GM12892 (cell line): ENCODE measurements around the gene F2RL1.
"Not testable (repeated sequence)": the region's sequence is repeated elsewhere in the genome, so short reads cannot be mapped to it uniquely, and the experiment has no call there.

Experiments
- DNase-seq: peaks from one replicate; pipeline ENCODE4 v3.0.0; 2011; ENCODE audit not compliant: insufficient read length
- FAIRE-seq: peaks from 2 replicates; lab custom pipeline; 2011; peaks lifted over from hg19 to GRCh38; lab: Jason Lieb, UNC
- POLR2A ChIP-seq: IDR thresholded peaks from 2 replicates; pipeline ENCODE4 v1.6.1; 2011; ENCODE audit warnings: low read depth, low read length, control low read depth
- POLR2AphosphoS5 ChIP-seq: IDR thresholded peaks from 2 replicates; pipeline ENCODE4 v1.6.1; 2011; ENCODE audit warnings: low read depth, low read length, control low read depth
- TAF1 ChIP-seq: IDR thresholded peaks from 2 replicates; pipeline ENCODE4 v1.6.1; 2011; ENCODE audit warnings: low read depth, mild to moderate bottlenecking, control low read depth, low read length, borderline replicate concordance

Gene F2RL1

DNA sequence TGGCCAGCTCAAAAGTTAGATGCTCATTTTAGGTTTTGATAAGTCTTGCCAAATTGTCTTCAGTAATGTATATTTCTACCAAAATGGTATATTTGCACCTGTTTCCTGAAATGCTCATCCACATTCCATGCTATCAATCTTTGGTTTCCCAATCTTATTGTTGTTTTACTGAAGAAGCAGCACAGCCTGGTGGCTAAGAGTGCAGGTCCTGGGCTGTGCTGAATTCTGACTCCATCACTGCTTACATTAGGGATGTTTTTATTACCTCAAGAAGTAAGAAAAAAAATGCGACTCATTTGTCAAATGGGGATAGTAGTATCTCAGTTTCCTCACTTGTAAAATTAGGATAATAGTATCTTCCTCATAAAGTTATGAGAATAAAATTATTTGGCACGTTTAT is 17.4 kb downstream of the F2RL1 start:
- DNase-seq = no peak
- no peak for FAIRE-seq
- TF ChIP-seq TAF1 (no peak), POLR2A (no peak), POLR2AphosphoS5 (no peak)

DNA sequence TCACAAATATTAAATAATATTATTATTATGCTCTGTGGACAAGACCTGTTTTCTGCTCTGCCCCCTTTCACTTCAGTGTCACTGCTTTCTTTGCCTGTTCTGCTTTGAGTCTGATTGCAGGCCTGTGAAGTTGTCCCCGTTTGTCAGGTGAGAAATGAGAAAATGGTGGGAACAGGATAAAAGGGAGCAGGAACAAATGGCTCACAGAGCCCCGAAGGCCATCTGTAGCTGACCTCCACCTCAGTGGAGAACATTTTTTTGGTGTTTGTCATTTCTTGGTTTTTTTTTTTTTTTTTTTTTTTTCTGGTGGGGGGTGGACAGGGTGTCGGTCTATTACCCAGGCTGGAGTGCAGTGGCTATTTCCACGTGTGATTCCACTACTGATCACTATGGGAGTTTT is 17.8 kb downstream of the F2RL1 start:
- TF ChIP-seq POLR2AphosphoS5 (no peak), TAF1 (no peak), POLR2A (no peak)
- FAIRE-seq = no peak
- DNase-seq = no peak

DNA sequence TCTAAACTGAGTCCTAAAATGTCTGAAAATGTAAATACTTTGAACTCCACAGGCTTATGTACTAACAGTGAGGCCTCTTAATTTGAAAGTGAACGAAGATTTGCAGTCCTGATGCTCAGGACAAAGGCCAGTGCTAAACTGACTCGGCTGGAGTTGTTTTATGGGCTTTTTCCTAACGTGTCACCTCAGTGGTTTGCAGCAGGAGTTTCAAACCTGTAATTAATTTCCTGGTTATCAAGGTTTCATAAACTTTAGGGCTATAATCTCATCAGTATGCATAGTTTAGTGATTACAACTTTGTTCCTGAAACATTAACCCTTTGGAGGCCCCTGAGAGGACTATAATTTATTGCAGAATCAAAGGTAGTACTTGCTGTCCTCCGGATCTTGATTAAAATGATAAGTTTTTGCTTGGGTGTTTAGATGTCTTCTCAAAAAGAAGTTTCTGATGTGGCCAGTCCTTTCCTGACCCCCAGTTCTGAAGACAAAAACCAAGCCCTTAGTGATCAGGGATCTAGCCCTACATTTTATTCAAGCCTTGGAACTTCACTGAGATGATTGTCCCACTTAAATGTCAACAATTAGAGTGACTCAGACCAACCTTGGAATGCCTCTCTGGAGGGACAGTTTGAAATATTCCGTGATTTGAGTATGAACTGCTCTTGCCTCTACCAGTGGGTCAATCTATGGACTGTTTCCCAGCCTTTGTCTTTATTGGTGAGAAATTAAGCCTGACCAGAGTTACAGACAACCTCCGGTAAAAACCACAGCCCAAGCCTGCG is 19.8 kb downstream of the F2RL1 start:
- TF ChIP-seq TAF1 (no peak), POLR2A (no peak), POLR2AphosphoS5 (no peak)
- no peak for DNase-seq
- FAIRE-seq = no peak

DNA sequence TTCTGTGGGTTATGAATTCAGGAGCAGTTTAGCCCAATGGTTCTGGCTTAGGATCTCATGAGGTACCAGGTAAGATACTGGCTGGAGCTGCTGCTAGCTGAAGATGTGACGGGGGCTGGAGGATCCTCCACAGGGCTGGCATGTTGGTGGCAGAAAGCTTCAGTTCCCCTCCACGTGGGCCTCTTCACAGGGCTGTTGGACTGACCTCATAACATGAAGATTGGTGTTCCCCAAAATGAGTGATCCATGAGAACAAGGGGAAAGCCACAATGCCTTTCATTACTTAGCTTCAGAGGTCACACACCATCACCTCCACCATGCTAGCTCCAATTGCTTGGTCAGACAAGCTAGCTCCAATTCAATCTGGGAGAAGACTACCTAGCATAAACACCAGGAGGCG is 22.5 kb downstream of the F2RL1 start:
- DNase-seq = no peak
- TF ChIP-seq POLR2AphosphoS5 (no peak), TAF1 (no peak), POLR2A (no peak)
- no peak for FAIRE-seq

DNA sequence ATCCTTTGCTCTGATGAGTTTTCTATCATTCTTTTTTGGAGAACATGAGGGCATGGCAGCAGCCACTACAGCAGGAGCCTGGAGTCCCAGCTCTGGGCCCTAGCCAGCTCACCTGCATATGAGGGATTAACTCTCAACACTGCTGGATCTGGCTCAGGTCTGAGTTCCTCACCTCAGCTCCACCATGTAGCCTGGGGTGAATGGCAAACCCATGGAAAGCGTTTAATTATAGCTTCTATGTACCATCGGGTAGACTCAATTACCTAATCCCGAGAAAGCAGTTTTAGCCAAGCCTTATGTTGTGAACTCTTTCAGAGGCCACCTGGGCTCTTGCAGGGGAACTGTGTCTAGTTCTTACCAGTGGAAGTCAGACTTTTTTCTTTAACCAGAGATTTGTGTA is 27.1 kb downstream of the F2RL1 start:
- FAIRE-seq = no peak
- TF ChIP-seq POLR2AphosphoS5 (no peak), TAF1 (no peak), POLR2A (no peak)
- DNase-seq = no peak

DNA sequence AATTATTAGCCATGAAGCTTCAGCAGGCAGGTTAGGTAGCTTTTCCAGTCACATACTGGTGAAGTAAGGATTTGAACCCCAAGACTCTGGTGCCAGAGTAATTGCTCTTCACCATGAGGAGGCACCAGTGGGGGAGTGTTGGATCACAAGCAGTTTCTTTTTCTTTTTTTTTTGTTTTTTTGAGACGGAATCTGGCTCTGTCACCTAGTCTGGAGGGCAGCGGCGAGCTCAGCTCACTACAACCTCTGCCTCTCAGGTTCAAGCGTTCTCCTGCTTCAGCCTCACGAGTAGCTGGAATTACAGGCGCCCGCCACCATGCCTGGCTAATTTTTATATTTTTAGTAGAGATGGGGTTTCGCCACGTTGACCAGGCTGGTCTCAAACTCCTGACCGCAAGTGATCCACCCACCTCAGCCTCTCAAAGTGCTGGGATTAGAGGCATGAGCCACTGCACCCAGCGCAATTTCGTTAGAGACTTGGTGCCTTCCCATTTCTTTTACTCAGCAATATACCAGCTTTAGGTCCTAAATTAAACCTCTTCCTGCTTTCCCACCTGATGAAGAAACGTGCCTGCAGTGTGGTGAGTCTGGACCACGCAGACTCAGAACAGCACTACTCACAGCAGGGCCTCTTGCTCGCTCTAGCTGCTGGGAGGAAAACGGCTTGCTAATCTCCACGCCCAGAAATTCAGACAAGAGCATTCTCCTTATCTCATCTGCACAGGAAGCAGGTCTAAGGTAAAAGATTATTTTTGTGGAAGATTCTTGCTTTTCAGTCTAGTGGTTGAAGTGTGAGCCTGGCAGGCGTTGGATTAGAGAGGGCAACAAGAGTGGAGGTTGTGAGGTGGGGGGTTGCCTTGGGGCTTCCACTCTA is 30.8 kb downstream of the F2RL1 start, which contains the start of gene S100Z:
Gene S100Z, plus strand, starts transcription at position 596 of the 873 bp plus-strand sequence. CDS start 25,346 bp downstream, outside the sequence.
- DNase-seq (no peak), FAIRE-seq (no peak)
- no peak for TF ChIP-seq TAF1
- TF ChIP-seq POLR2AphosphoS5 = no peak
- TF ChIP-seq POLR2A = no peak

DNA sequence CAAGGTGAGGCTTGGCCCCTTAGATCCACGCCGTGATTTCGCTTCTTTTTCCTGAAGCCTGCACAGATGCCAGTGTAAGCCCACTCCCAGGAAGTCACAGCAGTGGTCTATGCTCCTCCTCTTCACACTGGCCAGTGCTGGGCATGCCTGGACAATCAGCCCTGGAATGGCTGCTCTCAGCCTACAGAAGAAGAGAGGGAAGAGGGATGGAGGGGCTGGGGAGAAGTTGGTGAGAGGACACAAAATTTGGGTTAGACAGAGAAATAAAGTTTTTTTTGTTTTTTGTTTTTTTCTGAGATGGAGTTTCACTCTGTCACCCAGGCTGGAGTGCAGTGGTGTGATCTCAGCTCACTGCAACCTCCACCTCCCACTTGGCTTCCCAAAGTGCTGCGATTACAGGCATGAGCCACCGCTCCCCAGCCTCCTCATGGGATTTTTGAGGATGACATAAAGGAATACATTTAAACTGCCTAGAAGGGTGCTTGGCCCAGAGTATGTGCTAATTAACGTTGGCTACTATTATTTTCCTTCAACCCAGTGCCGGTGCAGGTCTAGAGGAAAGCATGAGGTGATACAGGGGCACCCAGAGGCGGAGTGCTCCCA is 31.8 kb downstream of the F2RL1 start:
- DNase-seq (no peak), FAIRE-seq (no peak)
- TF ChIP-seq TAF1 (no peak), POLR2AphosphoS5 (no peak), POLR2A (no peak)

DNA sequence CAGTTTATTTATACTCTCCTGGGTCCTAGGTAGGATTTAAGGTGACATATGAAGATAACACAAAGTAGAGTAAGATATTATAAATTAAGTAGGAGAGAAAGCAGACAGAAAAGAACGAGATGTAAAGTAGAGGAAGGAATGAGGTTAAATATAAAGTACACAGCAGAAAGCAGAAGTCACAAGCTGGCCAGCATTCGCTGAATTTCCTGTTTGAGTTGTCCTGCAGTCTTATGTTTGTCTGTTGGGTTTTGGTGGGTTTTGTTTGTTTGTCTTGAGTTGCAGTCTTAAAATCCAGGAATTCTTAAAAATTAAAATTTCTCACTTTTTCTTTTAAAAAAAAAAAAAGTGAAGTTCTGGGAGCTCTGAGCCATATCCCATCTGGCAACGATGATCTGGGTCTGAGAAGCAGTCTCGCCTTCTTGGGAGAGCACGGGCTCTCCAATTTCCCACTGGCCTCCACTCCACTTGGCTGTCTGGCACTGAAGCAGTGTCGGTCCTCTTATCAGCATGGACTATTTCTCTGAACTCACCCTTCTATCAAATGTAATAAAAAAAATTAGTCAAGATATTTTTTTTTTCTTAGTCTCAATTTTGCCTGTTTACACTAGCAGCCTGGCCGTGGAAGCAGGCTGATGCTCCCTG is 33.0 kb downstream of the F2RL1 start:
- no peak for FAIRE-seq
- no peak for TF ChIP-seq POLR2AphosphoS5
- no peak for TF ChIP-seq TAF1
- TF ChIP-seq POLR2A = no peak

DNA sequence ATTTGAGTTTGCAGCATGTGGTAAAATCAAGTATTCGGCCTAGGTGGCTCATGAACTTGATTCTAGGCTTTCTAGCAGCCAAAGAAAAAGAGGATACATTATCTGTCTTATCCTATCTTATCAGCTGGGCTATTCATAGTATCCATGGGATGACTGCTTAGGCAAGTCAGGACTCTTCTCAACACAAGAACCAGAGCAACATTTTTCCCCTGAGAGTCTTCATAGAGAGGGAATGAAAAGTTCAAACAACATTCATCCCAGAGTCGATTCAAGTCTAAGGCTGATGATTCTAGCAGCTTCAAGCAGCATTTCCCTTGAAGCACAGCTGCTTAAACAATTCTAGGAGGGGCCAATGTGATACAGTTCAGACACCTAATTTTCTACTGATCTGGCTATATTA is 33.9 kb downstream of the F2RL1 start:
- no peak for TF ChIP-seq POLR2AphosphoS5
- TF ChIP-seq TAF1 = no peak
- no peak for TF ChIP-seq POLR2A
- no peak for FAIRE-seq
- no peak for DNase-seq

More for the DNA sequence above, 33.0 kb downstream of the F2RL1 start:
- DNase-seq = no peak

DNA sequence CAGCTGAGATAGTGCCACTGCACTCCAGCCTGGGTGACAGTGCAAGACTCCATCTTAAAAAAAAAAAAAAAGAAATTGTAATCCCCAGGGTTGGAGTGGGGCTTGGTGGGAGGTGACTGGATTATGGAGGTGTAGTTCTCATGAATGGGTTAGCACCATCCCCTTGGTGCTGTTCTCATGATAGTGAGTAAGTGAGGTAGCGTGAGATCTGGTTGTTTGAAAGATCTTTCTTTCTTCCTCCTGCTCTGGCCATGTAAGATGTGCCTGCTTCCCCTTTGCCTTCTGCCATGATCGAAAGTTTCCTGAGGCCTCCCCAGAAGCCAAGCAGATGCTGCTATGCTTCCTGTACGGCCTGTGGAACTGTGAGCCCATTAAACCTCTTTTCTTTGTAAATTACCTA is 34.9 kb downstream of the F2RL1 start:
- not testable (repeated sequence) for FAIRE-seq

DNA sequence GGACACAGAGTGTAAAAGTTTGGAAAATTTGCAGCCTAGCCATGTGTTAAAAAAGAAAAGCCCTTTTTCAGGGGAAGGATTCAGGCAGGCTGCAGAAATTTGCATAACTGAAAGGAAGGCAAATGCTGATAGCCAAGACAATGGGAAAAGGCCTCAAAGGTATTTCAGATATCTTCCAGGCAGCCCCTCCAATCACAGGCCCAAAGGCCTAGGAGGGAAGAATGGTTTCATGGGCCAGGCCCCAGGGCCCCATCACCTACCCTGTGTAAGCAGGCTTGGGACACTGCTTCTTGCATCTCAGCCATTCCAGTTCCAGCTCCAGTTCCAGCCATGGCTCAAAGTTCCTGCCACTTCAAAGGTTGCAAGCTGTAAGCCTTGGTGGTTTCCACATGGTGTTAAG is 35.8 kb downstream of the F2RL1 start:
- no peak for DNase-seq
- FAIRE-seq = peak; percentile 14
- TF ChIP-seq POLR2AphosphoS5 (no peak), POLR2A (no peak), TAF1 (no peak)

More for the DNA sequence above, 34.9 kb downstream of the F2RL1 start:
- not testable (repeated sequence) for DNase-seq

DNA sequence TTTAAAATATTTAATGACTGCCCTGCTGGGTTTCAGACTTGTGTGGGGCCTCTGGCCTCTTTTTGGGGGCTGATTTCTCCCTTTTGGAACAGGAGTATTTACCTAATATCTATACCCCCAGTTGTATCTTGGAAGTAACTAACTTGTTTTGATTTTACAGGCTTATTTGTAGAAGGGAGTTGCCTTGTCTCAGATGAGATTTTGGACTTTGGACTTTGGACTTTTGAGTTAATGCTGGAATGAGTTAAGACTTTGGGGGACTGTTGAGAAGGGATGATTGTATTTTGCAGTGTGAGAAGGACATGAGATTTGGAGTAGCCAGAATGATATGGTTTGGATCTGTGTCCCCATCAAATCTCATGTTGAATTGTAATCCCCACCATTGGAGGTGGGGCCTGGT is 36.7 kb downstream of the F2RL1 start:
- FAIRE-seq, DNase-seq: not testable (repeated sequence)
